Measurements from ENCODE around the gene XYLB.

- TF ChIP-seq, protein P1, sequence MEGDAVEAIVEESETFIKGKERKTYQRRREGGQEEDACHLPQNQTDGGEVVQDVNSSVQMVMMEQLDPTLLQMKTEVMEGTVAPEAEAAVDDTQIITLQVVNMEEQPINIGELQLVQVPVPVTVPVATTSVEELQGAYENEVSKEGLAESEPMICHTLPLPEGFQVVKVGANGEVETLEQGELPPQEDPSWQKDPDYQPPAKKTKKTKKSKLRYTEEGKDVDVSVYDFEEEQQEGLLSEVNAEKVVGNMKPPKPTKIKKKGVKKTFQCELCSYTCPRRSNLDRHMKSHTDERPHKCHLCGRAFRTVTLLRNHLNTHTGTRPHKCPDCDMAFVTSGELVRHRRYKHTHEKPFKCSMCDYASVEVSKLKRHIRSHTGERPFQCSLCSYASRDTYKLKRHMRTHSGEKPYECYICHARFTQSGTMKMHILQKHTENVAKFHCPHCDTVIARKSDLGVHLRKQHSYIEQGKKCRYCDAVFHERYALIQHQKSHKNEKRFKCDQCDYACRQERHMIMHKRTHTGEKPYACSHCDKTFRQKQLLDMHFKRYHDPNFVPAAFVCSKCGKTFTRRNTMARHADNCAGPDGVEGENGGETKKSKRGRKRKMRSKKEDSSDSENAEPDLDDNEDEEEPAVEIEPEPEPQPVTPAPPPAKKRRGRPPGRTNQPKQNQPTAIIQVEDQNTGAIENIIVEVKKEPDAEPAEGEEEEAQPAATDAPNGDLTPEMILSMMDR (IDR thresholded peaks at IDR 0.05): no peak
- TF ChIP-seq POLR2A (IDR thresholded peaks at IDR 0.05): no peak
These were observed 16.2 kb downstream of the XYLB start for GRCh38 chr3:38362825-38363224.
